ENCODE measurements around the gene ATG16L1. TPM values are rescaled to one million over a fixed set of nuclear protein-coding genes. Genes with fewer than 3 reads are reported as not detected.
"Not testable (repeated sequence)": the region's sequence is repeated elsewhere in the genome, so short reads cannot be mapped to it uniquely, and the experiment has no call there.

The ATG16L1 gene
- total RNA-seq, 4 donors from 2014 or later, result 46.4 to 125 (median 58.4) TPM

DNA sequence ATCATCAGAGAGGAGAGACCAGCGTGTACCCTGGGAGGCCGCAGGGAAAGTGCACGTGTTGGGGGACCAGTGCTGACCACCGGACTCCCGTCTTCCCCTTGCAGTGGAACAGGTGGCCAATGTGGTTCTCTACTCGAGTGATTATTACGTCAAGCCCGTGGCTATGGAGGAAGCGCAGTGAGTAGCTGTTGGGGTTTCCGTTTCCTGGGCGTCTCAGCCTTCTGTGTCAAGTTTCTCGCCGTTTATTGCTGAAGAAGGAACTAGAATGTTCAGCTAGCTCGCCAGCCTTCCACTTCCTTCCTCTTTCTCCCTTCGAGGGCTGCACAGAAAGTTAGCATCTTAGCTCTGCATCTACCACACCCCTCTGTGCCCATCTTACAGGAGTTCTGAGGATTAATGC lies 80.1 kb downstream of the ATG16L1 start:
- H3K4me3 ChIP-seq, result no peak overlapping the region
- no peaks in the 10 kb centered on the region for H3K9me3 ChIP-seq
- peaks cover 0 to 10% (median 0%) of the 10 kb centered on the region in 4 donors for H3K4me1 ChIP-seq
- peak overlapping the region; percentile 66 to 83 (median 80) for H3K27ac ChIP-seq
- no peaks in the 10 kb centered on the region for H3K36me3 ChIP-seq
- no peaks in the 10 kb centered on the region for H3K27me3 ChIP-seq
- peak in 2 of 3 donors; percentile 94 to 96 for DNase-seq
- TF ChIP-seq, protein P1, sequence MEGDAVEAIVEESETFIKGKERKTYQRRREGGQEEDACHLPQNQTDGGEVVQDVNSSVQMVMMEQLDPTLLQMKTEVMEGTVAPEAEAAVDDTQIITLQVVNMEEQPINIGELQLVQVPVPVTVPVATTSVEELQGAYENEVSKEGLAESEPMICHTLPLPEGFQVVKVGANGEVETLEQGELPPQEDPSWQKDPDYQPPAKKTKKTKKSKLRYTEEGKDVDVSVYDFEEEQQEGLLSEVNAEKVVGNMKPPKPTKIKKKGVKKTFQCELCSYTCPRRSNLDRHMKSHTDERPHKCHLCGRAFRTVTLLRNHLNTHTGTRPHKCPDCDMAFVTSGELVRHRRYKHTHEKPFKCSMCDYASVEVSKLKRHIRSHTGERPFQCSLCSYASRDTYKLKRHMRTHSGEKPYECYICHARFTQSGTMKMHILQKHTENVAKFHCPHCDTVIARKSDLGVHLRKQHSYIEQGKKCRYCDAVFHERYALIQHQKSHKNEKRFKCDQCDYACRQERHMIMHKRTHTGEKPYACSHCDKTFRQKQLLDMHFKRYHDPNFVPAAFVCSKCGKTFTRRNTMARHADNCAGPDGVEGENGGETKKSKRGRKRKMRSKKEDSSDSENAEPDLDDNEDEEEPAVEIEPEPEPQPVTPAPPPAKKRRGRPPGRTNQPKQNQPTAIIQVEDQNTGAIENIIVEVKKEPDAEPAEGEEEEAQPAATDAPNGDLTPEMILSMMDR (IDR thresholded peaks at IDR 0.05), result no peak
- no peak for TF ChIP-seq POLR2A (IDR thresholded peaks at IDR 0.05)

DNA sequence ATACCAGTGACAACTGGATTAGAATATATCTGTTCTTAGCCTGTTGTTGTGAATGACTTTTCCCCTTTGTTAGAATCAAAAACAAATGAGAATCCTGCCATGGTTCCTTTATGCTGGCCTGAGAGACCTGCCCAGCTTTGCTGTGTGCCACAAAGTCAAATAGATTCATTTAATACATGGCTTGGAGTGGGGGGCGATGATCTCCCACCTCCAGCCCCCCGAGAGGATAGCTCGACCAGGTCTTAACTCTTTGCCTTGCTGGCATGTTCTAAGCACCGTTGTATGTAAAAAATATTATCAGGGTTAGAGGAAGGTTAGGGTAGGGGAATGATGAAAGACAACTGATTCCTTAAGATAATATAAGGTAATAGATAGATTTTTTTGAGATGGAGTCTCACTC lies 80.7 kb downstream of the ATG16L1 start:
- H3K36me3 ChIP-seq, result no peaks in the 10 kb centered on the region
- no peaks in the 10 kb centered on the region for H3K27me3 ChIP-seq
- peak overlapping the region; percentile 56 to 83 (median 74) for H3K27ac ChIP-seq
- TF ChIP-seq POLR2A (IDR thresholded peaks at IDR 0.05), result no peak
- TF ChIP-seq, protein P1 (IDR thresholded peaks at IDR 0.05), result no peak
- H3K4me1 ChIP-seq, result peaks cover 0 to 10% (median 2%) of the 10 kb centered on the region in 4 donors
- no peak for DNase-seq
- no peak overlapping the region for H3K4me3 ChIP-seq
- H3K9me3 ChIP-seq, result no peaks in the 10 kb centered on the region

DNA sequence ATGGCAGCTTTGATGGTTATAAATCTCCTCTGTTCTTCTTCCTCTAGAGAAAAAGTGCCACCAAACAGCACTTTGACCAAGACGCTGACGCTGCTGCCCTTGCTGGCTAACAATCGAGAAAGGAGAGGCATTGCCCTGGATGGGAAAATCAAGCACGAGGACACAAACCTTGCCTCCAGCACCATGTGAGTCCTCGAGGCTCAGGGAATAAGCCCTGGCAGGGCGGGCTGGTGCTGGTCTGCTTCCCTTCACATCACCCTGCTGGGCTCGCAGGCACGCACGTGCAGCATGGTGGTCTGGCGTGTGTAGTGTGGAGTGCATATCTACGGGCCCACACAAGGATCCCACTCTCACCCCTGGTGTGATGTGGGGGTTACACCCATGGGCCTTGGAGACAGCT lies 83.4 kb downstream of the ATG16L1 start:
- Histone ChIP-seq H3K4me3 (no peak overlapping the region), H3K4me1 (peaks cover 0 to 10% (median 2%) of the 10 kb centered on the region in 4 donors), H3K27ac (no peak overlapping the region), H3K27me3 (no peaks in the 10 kb centered on the region), H3K9me3 (no peaks in the 10 kb centered on the region), H3K36me3 (no peaks in the 10 kb centered on the region)
- no peak for DNase-seq
- TF ChIP-seq, protein P1 (IDR thresholded peaks at IDR 0.05), result no peak
- TF ChIP-seq POLR2A (IDR thresholded peaks at IDR 0.05), result no peak

DNA sequence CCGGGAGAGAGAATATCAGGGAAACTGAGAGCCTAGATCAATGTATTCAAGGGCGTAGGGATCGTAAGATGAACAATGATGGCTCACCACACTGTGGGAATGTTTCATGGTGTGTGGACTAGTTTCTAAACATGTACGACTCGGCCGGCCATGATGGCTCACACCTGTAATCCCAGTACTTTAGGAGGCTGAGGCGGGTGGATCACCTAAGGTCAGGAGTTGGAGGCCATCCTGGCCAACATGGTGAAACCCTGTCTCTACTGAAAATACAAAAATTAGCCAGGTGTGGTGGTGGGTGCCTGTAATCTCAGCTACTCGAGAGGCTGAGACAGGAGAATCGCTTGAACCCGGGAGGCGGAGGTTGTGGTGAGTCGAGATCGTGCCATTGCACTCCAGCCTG lies 84.6 kb downstream of the ATG16L1 start:
- not testable (repeated sequence) for DNase-seq, H3K4me1 ChIP-seq, H3K4me3 ChIP-seq, H3K36me3 ChIP-seq, H3K27me3 ChIP-seq, H3K9me3 ChIP-seq
- H3K27ac ChIP-seq, result peak overlapping the region in 2 of 4 donors; percentile 61 to 62

DNA sequence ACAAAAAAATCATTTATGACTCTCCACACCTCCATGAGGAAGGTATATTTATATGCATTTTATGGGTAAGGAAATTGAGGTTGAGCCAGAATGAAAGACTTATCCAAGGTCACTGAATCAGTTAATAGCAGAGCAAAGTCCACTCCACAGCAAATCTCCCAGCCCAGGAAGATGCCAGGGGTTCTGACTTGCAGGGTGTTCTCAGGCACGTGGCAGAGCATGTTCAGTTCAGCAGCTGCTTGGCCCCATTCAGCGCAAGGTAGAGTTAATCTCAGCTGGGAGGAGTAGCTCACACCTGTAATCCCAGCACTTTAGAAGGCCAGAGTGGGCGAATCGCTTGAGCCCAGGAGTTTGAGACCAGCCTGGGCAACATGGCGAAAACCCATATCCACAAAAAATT lies 85.1 kb downstream of the ATG16L1 start:
- H3K9me3 ChIP-seq, result no peaks in the 10 kb centered on the region
- H3K27ac ChIP-seq, result peak overlapping the region in 3 of 4 donors; percentile 19 to 84 (median 62)
- H3K4me1 ChIP-seq, result peaks cover 0 to 10% (median 2%) of the 10 kb centered on the region in 4 donors
- H3K4me3 ChIP-seq, result no peak overlapping the region
- peak in 2 of 3 donors; percentile 80 to 88 for DNase-seq
- TF ChIP-seq, protein P1 (IDR thresholded peaks at IDR 0.05), result no peak
- TF ChIP-seq POLR2A (IDR thresholded peaks at IDR 0.05), result no peak
- no peaks in the 10 kb centered on the region for H3K36me3 ChIP-seq
- no peaks in the 10 kb centered on the region for H3K27me3 ChIP-seq

DNA sequence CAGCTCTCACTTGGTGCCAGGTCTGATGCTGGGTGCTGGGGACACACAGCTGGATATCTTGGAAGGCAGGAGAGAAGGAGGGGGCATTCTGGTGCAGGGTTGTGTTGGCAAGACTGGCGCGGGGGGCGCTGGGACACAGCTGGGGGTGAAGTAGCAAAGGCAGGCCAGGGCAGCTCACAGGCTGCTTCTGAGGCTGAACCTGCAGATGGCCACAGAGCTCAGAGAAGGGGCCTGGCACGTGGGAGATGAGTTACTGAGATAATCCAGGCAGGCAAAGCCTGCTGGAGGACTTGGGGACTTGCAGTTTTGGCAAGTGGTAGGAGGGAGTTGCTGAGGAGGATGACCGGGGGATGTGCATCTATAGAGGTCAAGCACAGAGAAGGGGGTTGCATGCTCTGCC lies 86.6 kb downstream of the ATG16L1 start:
- DNase-seq, result no peak
- TF ChIP-seq, protein P1 (IDR thresholded peaks at IDR 0.05), result no peak

More for the DNA sequence above, 86.6 kb downstream of the ATG16L1 start:
- Histone ChIP-seq H3K9me3 (no peaks in the 10 kb centered on the region), H3K27ac (no peak overlapping the region), H3K27me3 (no peaks in the 10 kb centered on the region), H3K4me3 (no peak overlapping the region), H3K4me1 (peaks cover 0 to 5% (median 2%) of the 10 kb centered on the region in 4 donors), H3K36me3 (no peaks in the 10 kb centered on the region)
